Duodenal mucosa (tissue), 2 donors: ENCODE data around the gene KRI1.
"Not testable (repeated sequence)": the region's sequence is repeated elsewhere in the genome, so short reads cannot be mapped to it uniquely, and the experiment has no call there.

Experiments
- H3K27ac ChIP-seq: one replicate; pipeline ENCODE4 v1.7.0; 2013; ENCODE audit warnings: low read depth, low read length
- H3K27me3 ChIP-seq, 2 donors: one replicate each; pipeline ENCODE4 v1.7.0; 2013; ENCODE audit warnings: low read length in 2 of 2, control low read depth in 1 of 2; ENCODE audit not compliant: insufficient read depth in 2 of 2, control insufficient read depth in 1 of 2
- H3K36me3 ChIP-seq, 2 donors: one replicate each; pipeline ENCODE4 v1.7.0; 2013; ENCODE audit warnings: low read length in 2 of 2, control low read depth in 1 of 2; ENCODE audit not compliant: insufficient read depth in 2 of 2, control insufficient read depth in 1 of 2
- H3K4me1 ChIP-seq, 2 donors: one replicate each; pipeline ENCODE4 v1.7.0; 2013; ENCODE audit warnings: low read length in 2 of 2, control low read depth in 1 of 2; ENCODE audit not compliant: insufficient read depth in 2 of 2, control insufficient read depth in 1 of 2
- H3K4me3 ChIP-seq, 2 donors: one replicate each; pipeline ENCODE4 v1.7.0; 2013; ENCODE audit warnings: low read length in 2 of 2, low read depth in 1 of 2
- H3K9ac ChIP-seq, 2 donors: one replicate each; pipeline ENCODE4 v1.7.0; 2013; ENCODE audit warnings: low read length in 2 of 2, low read depth in 1 of 2
- H3K9me3 ChIP-seq, 2 donors: one replicate each; pipeline ENCODE4 v1.7.0; 2013; ENCODE audit warnings: low read length in 2 of 2, control low read depth in 1 of 2; ENCODE audit not compliant: control insufficient read depth in 1 of 2

Gene KRI1

DNA sequence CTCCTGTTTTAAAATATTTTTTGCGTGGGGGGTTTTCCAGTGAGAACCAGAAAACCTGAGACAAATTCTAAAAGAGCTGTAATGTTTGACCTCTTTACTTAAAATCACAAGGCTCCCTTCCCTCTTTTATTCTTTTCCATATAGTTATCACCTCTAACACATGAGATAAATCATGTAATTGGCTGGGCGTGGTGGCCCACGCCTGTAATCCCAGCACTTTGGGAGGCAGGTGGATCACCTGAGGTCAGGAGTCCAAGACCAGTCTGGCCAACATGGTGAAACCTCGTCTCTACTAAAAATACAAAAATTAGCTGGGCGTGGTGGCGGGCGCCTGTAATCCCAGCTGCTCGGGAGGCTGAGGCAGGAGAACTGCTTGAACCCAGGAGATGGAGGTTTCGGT lies 14.8 kb downstream of the KRI1 start:
- not testable (repeated sequence) for H3K9me3 ChIP-seq, H3K27ac ChIP-seq, H3K4me3 ChIP-seq, H3K27me3 ChIP-seq, H3K9ac ChIP-seq
- peaks cover 41 to 80% of the 10 kb centered on the region in 2 donors for H3K36me3 ChIP-seq
- H3K4me1 ChIP-seq, result peaks cover 21 to 29% of the 10 kb centered on the region in 2 donors

GRCh38 chr19:10550336-10550735 lies 15.5 kb downstream of the KRI1 start:
- Histone ChIP-seq H3K9me3 (no peaks in the 10 kb centered on the region), H3K36me3 (peaks cover 41 to 73% of the 10 kb centered on the region in 2 donors), H3K27me3 (no peaks in the 10 kb centered on the region), H3K4me3 (no peak overlapping the region), H3K27ac (no peak overlapping the region), H3K4me1 (peaks cover 21 to 26% of the 10 kb centered on the region in 2 donors), H3K9ac (no peak overlapping the region)

- H3K36me3 ChIP-seq, result peaks cover 40 to 67% of the 10 kb centered on the region in 2 donors
- no peaks in the 10 kb centered on the region for H3K9me3 ChIP-seq
- H3K4me1 ChIP-seq, result peaks cover 25% of the 10 kb centered on the region in 2 donors
- H3K27ac ChIP-seq, result no peak overlapping the region
- no peak overlapping the region for H3K4me3 ChIP-seq
- H3K27me3 ChIP-seq, result no peaks in the 10 kb centered on the region
- H3K9ac ChIP-seq, result no peak overlapping the region
Measured at GRCh38 chr19:10549733-10550132, 16.1 kb downstream of the KRI1 start.

DNA sequence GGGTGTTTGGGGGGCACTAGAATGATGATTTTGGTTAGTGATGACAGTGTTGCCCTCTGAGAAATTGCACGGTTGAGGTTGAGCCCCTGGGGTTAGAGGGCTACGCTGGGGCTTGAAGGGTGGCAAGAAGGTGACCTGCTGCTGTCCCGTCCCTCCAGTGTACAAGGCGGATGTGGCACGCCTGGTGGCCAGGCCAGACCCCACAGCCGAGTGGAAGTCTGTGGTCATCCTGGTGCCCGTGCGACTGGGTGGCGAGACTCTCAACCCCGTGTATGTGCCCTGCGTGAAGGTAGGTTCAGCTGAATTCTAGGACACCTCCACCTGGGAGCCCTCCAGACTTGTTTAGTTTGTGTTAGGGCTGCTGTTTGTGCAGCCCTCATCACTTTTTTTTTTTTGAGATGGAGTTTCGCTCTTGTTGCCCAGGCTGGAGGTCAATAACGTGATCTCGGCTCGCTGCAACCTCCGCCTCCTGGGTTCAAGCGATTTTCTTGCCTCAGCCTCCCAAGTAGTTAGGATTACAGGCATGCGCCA lies 17.0 kb downstream of the KRI1 start:
- Histone ChIP-seq H3K9me3 (no peaks in the 10 kb centered on the region), H3K27me3 (no peaks in the 10 kb centered on the region), H3K4me1 (peaks cover 22 to 31% of the 10 kb centered on the region in 2 donors), H3K27ac (no peak overlapping the region), H3K9ac (no peak overlapping the region), H3K4me3 (no peak overlapping the region), H3K36me3 (peaks cover 33 to 58% of the 10 kb centered on the region in 2 donors)

- H3K9ac ChIP-seq, result no peak overlapping the region
- no peak overlapping the region for H3K4me3 ChIP-seq
- H3K27me3 ChIP-seq, result no peaks in the 10 kb centered on the region
- H3K9me3 ChIP-seq, result no peaks in the 10 kb centered on the region
- peaks cover 12 to 18% of the 10 kb centered on the region in 2 donors for H3K4me1 ChIP-seq
- H3K27ac ChIP-seq, result no peak overlapping the region
- H3K36me3 ChIP-seq, result peaks cover 18 to 38% of the 10 kb centered on the region in 2 donors
Measured at GRCh38 chr19:10546817-10547216, 19.0 kb downstream of the KRI1 start.

DNA sequence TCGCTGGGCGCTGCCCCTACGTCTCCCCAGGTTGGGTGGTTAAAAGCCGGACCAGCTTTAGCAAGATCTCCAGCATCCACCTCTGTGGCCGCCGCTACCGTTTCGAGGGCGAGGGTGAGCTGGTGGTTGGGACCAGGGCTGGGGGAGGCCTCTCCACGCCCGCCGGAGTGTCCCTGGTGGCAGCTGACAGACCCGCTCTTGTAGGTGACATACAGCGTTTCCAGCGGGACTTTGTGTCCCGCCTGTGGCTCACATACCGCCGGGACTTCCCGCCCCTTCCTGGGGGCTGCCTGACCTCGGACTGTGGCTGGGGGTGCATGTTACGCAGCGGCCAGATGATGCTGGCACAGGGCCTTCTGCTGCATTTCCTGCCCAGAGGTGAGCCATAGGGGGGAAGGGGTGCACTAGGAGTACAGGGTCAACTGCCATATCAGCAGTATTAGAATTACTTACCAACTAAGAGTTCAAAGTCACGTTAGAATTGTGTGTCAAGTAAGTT lies 21.0 kb downstream of the KRI1 start:
- H3K4me1 ChIP-seq, result peaks cover 12 to 18% of the 10 kb centered on the region in 2 donors
- no peaks in the 10 kb centered on the region for H3K27me3 ChIP-seq
- H3K9me3 ChIP-seq, result no peaks in the 10 kb centered on the region
- peak overlapping the region; percentile 82 to 92 for H3K9ac ChIP-seq
- peak overlapping the region; percentile 84 to 98 for H3K4me3 ChIP-seq
- peak overlapping the region; percentile 84 for H3K27ac ChIP-seq
- peaks cover 18 to 27% of the 10 kb centered on the region in 2 donors for H3K36me3 ChIP-seq

DNA sequence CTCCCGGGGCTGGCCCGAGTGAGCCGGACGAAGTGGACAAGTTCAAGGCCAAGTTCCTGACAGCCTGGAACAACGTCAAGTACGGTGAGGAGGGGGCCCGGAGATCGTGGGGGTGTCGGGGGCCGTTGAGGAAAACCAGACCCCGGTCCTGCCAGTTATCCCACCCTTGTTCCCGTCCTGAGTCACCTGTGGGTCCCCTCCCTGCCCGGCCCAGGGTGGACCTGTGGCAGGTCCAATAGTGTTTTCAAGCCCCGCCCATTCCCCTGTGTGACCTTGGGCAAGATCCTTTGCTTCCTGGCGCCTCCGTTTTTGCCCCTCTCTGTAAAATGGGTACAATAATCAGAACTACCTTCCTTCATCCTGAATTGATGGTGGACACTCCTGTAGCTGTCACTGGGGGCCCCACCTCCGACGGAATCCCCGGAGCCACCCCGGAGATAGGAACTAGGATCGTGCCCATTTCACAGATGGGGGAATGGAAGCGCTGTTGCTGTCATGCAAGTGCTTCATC lies 21.5 kb downstream of the KRI1 start:
- H3K9me3 ChIP-seq, result no peaks in the 10 kb centered on the region
- no peaks in the 10 kb centered on the region for H3K27me3 ChIP-seq
- peak overlapping the region; percentile 82 to 92 for H3K9ac ChIP-seq
- H3K4me3 ChIP-seq, result peak overlapping the region; percentile 84 to 98
- peaks cover 18 to 22% of the 10 kb centered on the region in 2 donors for H3K36me3 ChIP-seq
- H3K4me1 ChIP-seq, result peaks cover 12 to 18% of the 10 kb centered on the region in 2 donors
- peak overlapping the region; percentile 84 for H3K27ac ChIP-seq

GRCh38 chr19:10543420-10544241 lies 22.2 kb downstream of the KRI1 start, which contains the start of gene ATG4D:
Gene ATG4D (plus strand): TSS chr19:10543904. CDS start chr19:10544091, 187 bp downstream.
- Histone ChIP-seq H3K4me1 (peaks cover 12 to 18% of the 10 kb centered on the region in 2 donors), H3K36me3 (peaks cover 12 to 15% of the 10 kb centered on the region in 2 donors), H3K27me3 (no peaks in the 10 kb centered on the region), H3K27ac (peak within 1 kb of the TSS; percentile 84), H3K4me3 (peak within 1 kb of the TSS; percentile 84 to 98), H3K9ac (peak within 1 kb of the TSS; percentile 82 to 92), H3K9me3 (no peaks in the 10 kb centered on the region)

GRCh38 chr19:10543059-10543419 lies 22.8 kb downstream of the KRI1 start:
- Histone ChIP-seq H3K9me3 (no peaks in the 10 kb centered on the region), H3K27ac (no peak overlapping the region), H3K4me3 (peak overlapping the region; percentile 84 to 98), H3K36me3 (peaks cover 6 to 9% of the 10 kb centered on the region in 2 donors), H3K9ac (peak overlapping the region in 1 of 2 donors; percentile 25), H3K27me3 (peaks cover 0 to 3% of the 10 kb centered on the region in 2 donors), H3K4me1 (peaks cover 12 to 18% of the 10 kb centered on the region in 2 donors)

- H3K36me3 ChIP-seq, H3K4me3 ChIP-seq, H3K9ac ChIP-seq, H3K27me3 ChIP-seq, H3K9me3 ChIP-seq, H3K4me1 ChIP-seq, H3K27ac ChIP-seq: not testable (repeated sequence)
Measured at GRCh38 chr19:10539016-10539415, 26.8 kb downstream of the KRI1 start.
